Measurements from ENCODE around the gene ARSJ. TPM values are rescaled to one million over a fixed set of nuclear protein-coding genes. Genes with fewer than 3 reads are reported as not detected.
A peak's percentile ranks its signal among the peaks of the same experiment; 100 is the strongest.

The ARSJ gene
- total and polyA plus RNA-seq, 2 donors = 1.1 to 3.1 TPM

GRCh38 chr4:113978105-113978504, 1.3 kb downstream of the ARSJ start:
- WGBS = 94% methylated on average over 2 of the region's 2 CpGs
- H3K27ac ChIP-seq (ENCODE audit: low read depth in 1 of 2, low read length in 1 of 2) = no peak overlapping the region

GRCh38 chr4:113977526-113977855, 2.0 kb downstream of the ARSJ start:
- WGBS = 89% methylated on average over 1 of the region's 1 CpG

More at GRCh38 chr4:113978105-113978504, 1.3 kb downstream of the ARSJ start:
- peaks cover 25 to 40% of the 10 kb centered on the region in 2 donors for H3K27me3 ChIP-seq (ENCODE audit: control insufficient read depth in 2 of 2, insufficient read depth in 1 of 2, low read length in 1 of 2)
- H3K9me3 ChIP-seq (ENCODE audit: control insufficient read depth in 2 of 2, insufficient read depth in 1 of 2, low read length in 1 of 2) = no peaks in the 10 kb centered on the region
- peaks cover 2 to 9% of the 10 kb centered on the region in 2 donors for H3K4me1 ChIP-seq (ENCODE audit: control insufficient read depth in 2 of 2, insufficient read depth in 2 of 2, low read length in 2 of 2)
- DNase-seq (ENCODE audit: low read depth in 6 of 9, low spot score in 9 of 9) = no peak
- peak overlapping the region in 1 of 2 donors; percentile 40 for H3K4me3 ChIP-seq (ENCODE audit: low read length in 2 of 2)
- H3K36me3 ChIP-seq (ENCODE audit: control insufficient read depth in 2 of 2, insufficient read depth in 2 of 2, low read length in 1 of 2) = no peaks in the 10 kb centered on the region

GRCh38 chr4:113976741-113977525, 2.5 kb downstream of the ARSJ start:
- DNase-seq (ENCODE audit: low read depth in 6 of 9, low spot score in 9 of 9) = no peak
- no peaks in the 10 kb centered on the region for H3K36me3 ChIP-seq (ENCODE audit: control insufficient read depth in 2 of 2, insufficient read depth in 2 of 2, low read length in 1 of 2)
- peaks cover 2 to 9% of the 10 kb centered on the region in 2 donors for H3K4me1 ChIP-seq (ENCODE audit: control insufficient read depth in 2 of 2, insufficient read depth in 2 of 2, low read length in 2 of 2)
- H3K27ac ChIP-seq (ENCODE audit: low read depth in 1 of 2, low read length in 1 of 2) = no peak overlapping the region
- H3K27me3 ChIP-seq (ENCODE audit: control insufficient read depth in 2 of 2, insufficient read depth in 1 of 2, low read length in 1 of 2) = peaks cover 25 to 40% of the 10 kb centered on the region in 2 donors
- WGBS = 81% methylated on average over 2 of the region's 2 CpGs
- H3K9me3 ChIP-seq (ENCODE audit: control insufficient read depth in 2 of 2, insufficient read depth in 1 of 2, low read length in 1 of 2) = no peaks in the 10 kb centered on the region
- H3K4me3 ChIP-seq (ENCODE audit: low read length in 2 of 2) = no peak overlapping the region

More at GRCh38 chr4:113977526-113977855, 2.0 kb downstream of the ARSJ start:
- no peak for DNase-seq (ENCODE audit: low read depth in 6 of 9, low spot score in 9 of 9)
- Histone ChIP-seq H3K4me1 (ENCODE audit: control insufficient read depth in 2 of 2, insufficient read depth in 2 of 2, low read length in 2 of 2) (peaks cover 2 to 9% of the 10 kb centered on the region in 2 donors), H3K36me3 (ENCODE audit: control insufficient read depth in 2 of 2, insufficient read depth in 2 of 2, low read length in 1 of 2) (no peaks in the 10 kb centered on the region), H3K27ac (ENCODE audit: low read depth in 1 of 2, low read length in 1 of 2) (no peak overlapping the region), H3K9me3 (ENCODE audit: control insufficient read depth in 2 of 2, insufficient read depth in 1 of 2, low read length in 1 of 2) (no peaks in the 10 kb centered on the region), H3K4me3 (ENCODE audit: low read length in 2 of 2) (no peak overlapping the region), H3K27me3 (ENCODE audit: control insufficient read depth in 2 of 2, insufficient read depth in 1 of 2, low read length in 1 of 2) (peaks cover 25 to 40% of the 10 kb centered on the region in 2 donors)

- Histone ChIP-seq H3K4me3 (ENCODE audit: low read length in 2 of 2) (no peak overlapping the region), H3K9me3 (ENCODE audit: control insufficient read depth in 2 of 2, insufficient read depth in 1 of 2, low read length in 1 of 2) (no peaks in the 10 kb centered on the region), H3K27ac (ENCODE audit: low read depth in 1 of 2, low read length in 1 of 2) (no peak overlapping the region), H3K4me1 (ENCODE audit: control insufficient read depth in 2 of 2, insufficient read depth in 2 of 2, low read length in 2 of 2) (peaks cover 2 to 9% of the 10 kb centered on the region in 2 donors), H3K27me3 (ENCODE audit: control insufficient read depth in 2 of 2, insufficient read depth in 1 of 2, low read length in 1 of 2) (peaks cover 21 to 33% of the 10 kb centered on the region in 2 donors), H3K36me3 (ENCODE audit: control insufficient read depth in 2 of 2, insufficient read depth in 2 of 2, low read length in 1 of 2) (no peaks in the 10 kb centered on the region)
- DNase-seq (ENCODE audit: low read depth in 6 of 9, low spot score in 9 of 9) = no peak
- 97% methylated on average over 2 of the region's 2 CpGs for WGBS
Observed at GRCh38 chr4:113975578-113975977, 3.9 kb downstream of the ARSJ start.

GRCh38 chr4:113974467-113974866, 5.0 kb downstream of the ARSJ start:
- Histone ChIP-seq H3K9me3 (ENCODE audit: control insufficient read depth in 2 of 2, insufficient read depth in 1 of 2, low read length in 1 of 2) (no peaks in the 10 kb centered on the region), H3K36me3 (ENCODE audit: control insufficient read depth in 2 of 2, insufficient read depth in 2 of 2, low read length in 1 of 2) (no peaks in the 10 kb centered on the region), H3K27me3 (ENCODE audit: control insufficient read depth in 2 of 2, insufficient read depth in 1 of 2, low read length in 1 of 2) (peaks cover 15 to 22% of the 10 kb centered on the region in 2 donors)

GRCh38 chr4:113973345-113973744, 6.1 kb downstream of the ARSJ start:
- WGBS = 94% methylated on average over 3 of the region's 3 CpGs
- H3K27ac ChIP-seq (ENCODE audit: low read depth in 1 of 2, low read length in 1 of 2) = no peak overlapping the region
- DNase-seq (ENCODE audit: low read depth in 6 of 9, low spot score in 9 of 9) = no peak
- H3K36me3 ChIP-seq (ENCODE audit: control insufficient read depth in 2 of 2, insufficient read depth in 2 of 2, low read length in 1 of 2) = no peaks in the 10 kb centered on the region
- H3K4me3 ChIP-seq (ENCODE audit: low read length in 2 of 2) = no peak overlapping the region
- H3K27me3 ChIP-seq (ENCODE audit: control insufficient read depth in 2 of 2, insufficient read depth in 1 of 2, low read length in 1 of 2) = peaks cover 3 to 11% of the 10 kb centered on the region in 2 donors
- no peaks in the 10 kb centered on the region for H3K4me1 ChIP-seq (ENCODE audit: control insufficient read depth in 2 of 2, insufficient read depth in 2 of 2, low read length in 2 of 2)
- H3K9me3 ChIP-seq (ENCODE audit: control insufficient read depth in 2 of 2, insufficient read depth in 1 of 2, low read length in 1 of 2) = no peaks in the 10 kb centered on the region

More at GRCh38 chr4:113974467-113974866, 5.0 kb downstream of the ARSJ start:
- DNase-seq (ENCODE audit: low read depth in 6 of 9, low spot score in 9 of 9) = no peak
- H3K4me1 ChIP-seq (ENCODE audit: control insufficient read depth in 2 of 2, insufficient read depth in 2 of 2, low read length in 2 of 2) = peaks cover 2 to 5% of the 10 kb centered on the region in 2 donors
- no peak overlapping the region for H3K4me3 ChIP-seq (ENCODE audit: low read length in 2 of 2)
- H3K27ac ChIP-seq (ENCODE audit: low read depth in 1 of 2, low read length in 1 of 2) = no peak overlapping the region

GRCh38 chr4:113972781-113973180, 6.7 kb downstream of the ARSJ start:
- 95% methylated on average over 4 of the region's 4 CpGs for WGBS
- no peaks in the 10 kb centered on the region for H3K36me3 ChIP-seq (ENCODE audit: control insufficient read depth in 2 of 2, insufficient read depth in 2 of 2, low read length in 1 of 2)
- no peak overlapping the region for H3K27ac ChIP-seq (ENCODE audit: low read depth in 1 of 2, low read length in 1 of 2)

GRCh38 chr4:113971706-113972360, 7.6 kb downstream of the ARSJ start:
- no peaks in the 10 kb centered on the region for H3K9me3 ChIP-seq (ENCODE audit: control insufficient read depth in 2 of 2, insufficient read depth in 1 of 2, low read length in 1 of 2)
- peaks cover 0 to 2% of the 10 kb centered on the region in 2 donors for H3K27me3 ChIP-seq (ENCODE audit: control insufficient read depth in 2 of 2, insufficient read depth in 1 of 2, low read length in 1 of 2)
- no peak for DNase-seq (ENCODE audit: low read depth in 6 of 9, low spot score in 9 of 9)
- no peaks in the 10 kb centered on the region for H3K36me3 ChIP-seq (ENCODE audit: control insufficient read depth in 2 of 2, insufficient read depth in 2 of 2, low read length in 1 of 2)
- no peak overlapping the region for H3K27ac ChIP-seq (ENCODE audit: low read depth in 1 of 2, low read length in 1 of 2)
- no peaks in the 10 kb centered on the region for H3K4me1 ChIP-seq (ENCODE audit: control insufficient read depth in 2 of 2, insufficient read depth in 2 of 2, low read length in 2 of 2)
- H3K4me3 ChIP-seq (ENCODE audit: low read length in 2 of 2) = no peak overlapping the region
- 88% methylated on average over 2 of the region's 2 CpGs for WGBS

More at GRCh38 chr4:113972781-113973180, 6.7 kb downstream of the ARSJ start:
- Histone ChIP-seq H3K9me3 (ENCODE audit: control insufficient read depth in 2 of 2, insufficient read depth in 1 of 2, low read length in 1 of 2) (no peaks in the 10 kb centered on the region), H3K27me3 (ENCODE audit: control insufficient read depth in 2 of 2, insufficient read depth in 1 of 2, low read length in 1 of 2) (peaks cover 2 to 5% of the 10 kb centered on the region in 2 donors), H3K4me3 (ENCODE audit: low read length in 2 of 2) (no peak overlapping the region), H3K4me1 (ENCODE audit: control insufficient read depth in 2 of 2, insufficient read depth in 2 of 2, low read length in 2 of 2) (no peaks in the 10 kb centered on the region)
- no peak for DNase-seq (ENCODE audit: low read depth in 6 of 9, low spot score in 9 of 9)

- Histone ChIP-seq H3K27me3 (ENCODE audit: control insufficient read depth in 2 of 2, insufficient read depth in 1 of 2, low read length in 1 of 2) (no peaks in the 10 kb centered on the region), H3K27ac (ENCODE audit: low read depth in 1 of 2, low read length in 1 of 2) (no peak overlapping the region), H3K36me3 (ENCODE audit: control insufficient read depth in 2 of 2, insufficient read depth in 2 of 2, low read length in 1 of 2) (no peaks in the 10 kb centered on the region), H3K9me3 (ENCODE audit: control insufficient read depth in 2 of 2, insufficient read depth in 1 of 2, low read length in 1 of 2) (no peaks in the 10 kb centered on the region), H3K4me1 (ENCODE audit: control insufficient read depth in 2 of 2, insufficient read depth in 2 of 2, low read length in 2 of 2) (no peaks in the 10 kb centered on the region), H3K4me3 (ENCODE audit: low read length in 2 of 2) (no peak overlapping the region)
- WGBS = 86% methylated on average over 1 of the region's 1 CpG
- DNase-seq (ENCODE audit: low read depth in 6 of 9, low spot score in 9 of 9) = no peak
Observed at GRCh38 chr4:113969709-113970334, 9.6 kb downstream of the ARSJ start.
